Erythroblast (primary cell): ENCODE measurements around the gene MTCH2.

ENCODE experiments used
- GATA1 ChIP-seq: IDR thresholded peaks from 2 replicates; pipeline ENCODE4 v1.6.1; 2011; ENCODE audit warnings: low read depth, mild to moderate bottlenecking, control low read depth, low read length, moderate library complexity
- POLR2A ChIP-seq: IDR thresholded peaks from 2 replicates; pipeline ENCODE4 v1.6.1; 2011; ENCODE audit warnings: mild to moderate bottlenecking, low read length

DNA sequence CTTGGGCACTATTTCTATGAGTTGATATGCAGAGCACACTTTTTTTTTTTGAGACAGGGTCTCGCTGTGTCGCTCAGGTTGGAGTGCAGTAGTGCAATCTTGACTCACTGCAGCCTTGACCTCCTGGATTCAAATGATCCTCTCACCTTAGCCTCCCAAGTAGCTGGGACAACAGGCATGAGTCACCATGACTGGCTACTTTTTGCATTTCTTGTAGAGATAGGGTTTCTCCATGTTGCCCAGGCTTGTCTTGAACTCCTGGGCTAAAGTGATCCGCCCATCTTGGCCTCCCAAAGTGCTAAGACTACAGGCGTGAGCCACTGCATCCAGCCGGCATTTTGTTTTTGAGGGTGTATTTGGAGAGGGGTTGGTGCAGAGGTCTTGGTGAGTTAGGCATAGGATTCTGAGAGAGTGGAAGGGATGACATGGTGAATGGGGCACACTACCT lies 29.9 kb upstream of the MTCH2 start:
- TF ChIP-seq POLR2A (no peak), GATA1 (no peak)
